Measurements from ENCODE around the gene ARVCF.

DNA sequence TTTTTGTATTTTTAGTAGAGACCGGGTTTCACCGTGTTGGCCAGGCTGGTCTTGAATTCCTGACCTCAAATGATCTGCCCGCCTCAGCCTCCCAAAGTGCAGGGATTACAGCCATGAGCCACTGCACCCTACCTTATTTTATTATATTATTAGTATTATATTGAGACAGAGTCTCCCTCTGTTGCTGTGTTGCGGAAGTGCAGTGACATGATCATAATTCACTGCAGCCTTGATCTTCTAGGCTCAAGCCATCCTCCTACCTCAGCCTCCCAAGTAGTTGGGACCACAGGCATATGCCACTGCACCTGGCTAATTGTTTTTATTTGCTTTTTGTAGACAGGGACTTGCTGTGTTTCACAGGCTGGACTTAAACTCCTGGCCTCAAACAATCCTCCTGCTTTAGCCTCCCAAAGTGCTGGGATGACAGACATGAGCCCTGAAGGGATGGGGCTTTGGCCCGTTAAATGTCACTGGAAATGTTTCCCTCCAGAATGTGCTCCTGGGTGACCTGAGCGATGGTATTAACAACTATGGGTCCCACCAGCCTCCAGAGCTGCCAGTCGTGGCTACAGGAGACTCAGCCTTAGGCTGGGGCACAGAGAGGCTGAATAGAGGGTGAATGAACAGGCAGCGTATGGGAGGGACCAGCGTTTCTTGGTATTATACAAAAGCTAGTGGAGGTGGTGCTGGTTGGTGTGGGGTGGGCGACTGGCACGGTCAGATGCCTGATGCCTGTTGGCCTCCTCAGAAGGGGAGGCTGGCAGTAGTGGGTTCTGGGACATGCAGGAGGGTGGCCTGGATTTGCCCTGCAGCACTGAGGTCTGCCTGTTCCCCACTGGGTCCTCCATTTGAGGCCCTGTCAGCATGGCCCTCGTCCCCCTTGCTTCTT, 11.6 kb upstream of the ARVCF start:
- TF ChIP-seq POLR2AphosphoS5 (IDR thresholded peaks at IDR 0.05) = no peak
- TF ChIP-seq, protein P1, sequence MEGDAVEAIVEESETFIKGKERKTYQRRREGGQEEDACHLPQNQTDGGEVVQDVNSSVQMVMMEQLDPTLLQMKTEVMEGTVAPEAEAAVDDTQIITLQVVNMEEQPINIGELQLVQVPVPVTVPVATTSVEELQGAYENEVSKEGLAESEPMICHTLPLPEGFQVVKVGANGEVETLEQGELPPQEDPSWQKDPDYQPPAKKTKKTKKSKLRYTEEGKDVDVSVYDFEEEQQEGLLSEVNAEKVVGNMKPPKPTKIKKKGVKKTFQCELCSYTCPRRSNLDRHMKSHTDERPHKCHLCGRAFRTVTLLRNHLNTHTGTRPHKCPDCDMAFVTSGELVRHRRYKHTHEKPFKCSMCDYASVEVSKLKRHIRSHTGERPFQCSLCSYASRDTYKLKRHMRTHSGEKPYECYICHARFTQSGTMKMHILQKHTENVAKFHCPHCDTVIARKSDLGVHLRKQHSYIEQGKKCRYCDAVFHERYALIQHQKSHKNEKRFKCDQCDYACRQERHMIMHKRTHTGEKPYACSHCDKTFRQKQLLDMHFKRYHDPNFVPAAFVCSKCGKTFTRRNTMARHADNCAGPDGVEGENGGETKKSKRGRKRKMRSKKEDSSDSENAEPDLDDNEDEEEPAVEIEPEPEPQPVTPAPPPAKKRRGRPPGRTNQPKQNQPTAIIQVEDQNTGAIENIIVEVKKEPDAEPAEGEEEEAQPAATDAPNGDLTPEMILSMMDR (IDR thresholded peaks at IDR 0.05) = peak in 2 of 7 experiments; percentile 9 to 13
